Endothelial cell of umbilical vein (primary cell): ENCODE results near the gene DUSP11. TPM values are rescaled to one million over a fixed set of nuclear protein-coding genes. Genes with fewer than 3 reads are reported as not detected.

Source experiments
- Bru-seq: library from RNA; stranded (reverse); fragments of 400-500 nt; gene quantifications from one replicate; lab custom pipeline; 2021; lab: Mats Ljungman, UMichigan
- BruChase-seq, 2 experiments: library from RNA; stranded (reverse); fragments of 400-500 nt; gene quantifications; one replicate each; lab custom pipeline; 2021; lab: Mats Ljungman, UMichigan
- BruUV-seq: library from RNA; stranded (reverse); fragments of 400-500 nt; replicated peaks from 2 replicates; lab custom pipeline; 2021; lab: Mats Ljungman, UMichigan
- CTCF ChIA-PET: fragments of 300-600, 350-600 bp; sonication (Branson Sonifier 250); formaldehyde crosslinking; loops from one replicate; lab custom pipeline; 2021; ENCODE audit warnings: antibody characterized with exemption, inconsistent platforms; lab: Charles Lee
- POLR2A ChIA-PET: fragments of 300-600, 350-600 bp; sonication (Branson Sonifier 250); formaldehyde crosslinking; loops from one replicate; lab custom pipeline; 2021; ENCODE audit warnings: antibody characterized with exemption, inconsistent platforms; lab: Charles Lee
- DNase-seq: peaks from one replicate; pipeline ENCODE4 v3.0.0-alpha.2; 2011; ENCODE audit warnings: low read depth, low spot score
- FAIRE-seq: peaks from 2 replicates; lab custom pipeline; 2011; peaks lifted over from hg19 to GRCh38; lab: Jason Lieb, UNC
- H2AFZ ChIP-seq: 2 replicates; pipeline ENCODE4 v1.6.0; 2012; ENCODE audit warnings: low read depth, low read length, control low read depth, inconsistent platforms
- H3K27ac ChIP-seq: 2 replicates; pipeline ENCODE4 v1.5.1; 2011; ENCODE audit warnings: low read depth, mild to moderate bottlenecking, control low read depth, low read length, moderate library complexity; ENCODE audit not compliant: insufficient read depth
- H3K27me3 ChIP-seq, 2 experiments: 2 replicates each; pipeline versions ENCODE4 v1.6.0 to v1.6.1; 2011; ENCODE audit warnings: low read length in 2 of 2, mixed read lengths in 1 of 2; ENCODE audit not compliant: control insufficient read depth in 2 of 2, insufficient read depth in 2 of 2
- H3K36me3 ChIP-seq, 2 experiments: 2 replicates in 1 of 2; 3 replicates in 1 of 2; pipeline ENCODE4 v1.5.1; 2011; ENCODE audit warnings: low read length in 2 of 2, mild to moderate bottlenecking in 1 of 2, moderate library complexity in 1 of 2; ENCODE audit not compliant: control insufficient read depth in 2 of 2, insufficient read depth in 2 of 2; ENCODE audit errors: extremely low read depth in 1 of 2
- H3K4me1 ChIP-seq: 3 replicates; pipeline ENCODE4 v1.5.1; 2011; ENCODE audit warnings: mild to moderate bottlenecking, low read length; ENCODE audit not compliant: control insufficient read depth, insufficient read depth; ENCODE audit errors: extremely low read depth
- H3K4me2 ChIP-seq: 2 replicates; pipeline ENCODE4 v1.6.1; 2011; ENCODE audit warnings: low read length, control low read depth, mixed read lengths; ENCODE audit not compliant: insufficient read depth
- H3K4me3 ChIP-seq, 3 experiments: fragments of 200-600 bp in 1 of 3; sonication (generic), shearing (Covaris generic) in 1 of 3; replicated peaks in 1 of 3; 2 replicates each; pipeline ENCODE4 v1.5.1; 2011 to 2016; ENCODE audit warnings: control low read depth in 3 of 3, low read length in 3 of 3, mild to moderate bottlenecking in 2 of 3, inconsistent platforms in 1 of 3, low read depth in 1 of 3, moderate library complexity in 1 of 3; ENCODE audit not compliant: insufficient read depth in 1 of 3
- H3K79me2 ChIP-seq: 2 replicates; pipeline ENCODE4 v1.6.0; 2012; ENCODE audit warnings: low read length, inconsistent platforms; ENCODE audit not compliant: control insufficient read depth, insufficient read depth
- H3K9ac ChIP-seq: replicated peaks from 2 replicates; pipeline ENCODE3; 2011; ENCODE audit warnings: low read length, control low read depth; ENCODE audit not compliant: insufficient read depth; ENCODE audit errors: extremely low read depth
- H3K9me1 ChIP-seq: replicated peaks from 3 replicates; pipeline ENCODE4 v1.6.0; 2011; ENCODE audit warnings: mild to moderate bottlenecking, low read length; ENCODE audit not compliant: control insufficient read depth, insufficient read depth; ENCODE audit errors: extremely low read depth
- H3K9me3 ChIP-seq: replicated peaks from 2 replicates; pipeline ENCODE4 v1.5.1; 2012; ENCODE audit warnings: low read length, inconsistent platforms; ENCODE audit not compliant: control insufficient read depth, insufficient read depth
- H4K20me1 ChIP-seq: replicated peaks from 2 replicates; pipeline ENCODE3; 2011; ENCODE audit warnings: mild to moderate bottlenecking, low read length; ENCODE audit not compliant: control insufficient read depth, insufficient read depth; ENCODE audit errors: extremely low read depth
- CTCF ChIP-seq, 2 donors: IDR thresholded peaks; 1 replicate in 1 of 2; 2 replicates in 1 of 2; pipeline ENCODE4 v1.5.1; 2011; ENCODE audit warnings: low read length in 2 of 2, mild to moderate bottlenecking in 2 of 2, moderate library complexity in 2 of 2, control low read depth in 1 of 2, inconsistent platforms in 1 of 2, low read depth in 1 of 2; ENCODE audit not compliant: insufficient read depth in 1 of 2; ENCODE audit errors: extremely low read depth in 1 of 2
- EZH2 ChIP-seq: IDR thresholded peaks from 2 replicates; pipeline ENCODE4 v1.6.1; 2012; ENCODE audit warnings: borderline replicate concordance, low read depth, mild to moderate bottlenecking, moderate library complexity, low read length, inconsistent platforms; ENCODE audit not compliant: severe bottlenecking
- FOS ChIP-seq: IDR thresholded peaks from 2 replicates; pipeline ENCODE4 v1.6.1; 2011; ENCODE audit warnings: mild to moderate bottlenecking, low read length, moderate library complexity, borderline replicate concordance; ENCODE audit not compliant: insufficient read depth
- MAX ChIP-seq: IDR thresholded peaks from 2 replicates; pipeline ENCODE4 v1.6.1; 2011; ENCODE audit not compliant: insufficient read depth, insufficient read length
- MYC ChIP-seq: IDR thresholded peaks from one replicate; pipeline ENCODE4 v1.6.1; 2011; ENCODE audit warnings: mild to moderate bottlenecking, low read depth, low read length
- POLR2A ChIP-seq: IDR thresholded peaks from 2 replicates; pipeline ENCODE4 v1.6.1; 2012; ENCODE audit warnings: low read depth, mild to moderate bottlenecking, control low read depth, low read length
- POLR2AphosphoS5 ChIP-seq: IDR thresholded peaks from 2 replicates; pipeline ENCODE4 v1.6.1; 2012; ENCODE audit warnings: low read depth, mild to moderate bottlenecking, control low read depth, low read length, moderate library complexity; ENCODE audit not compliant: insufficient read depth
- dilution Hi-C: fragments of 300-500 bp; cut with MboI; formaldehyde crosslinking; loops from one replicate; pipeline ENCODE4 v1.15.0; 2019; ENCODE audit warnings: low sequenced_read_pairs; ENCODE audit not compliant: extremely low pct_ligation_motif_present
- intact Hi-C: fragments of 100-400 bp; cut with micrococcal nuclease; formaldehyde crosslinking; loops from one replicate; pipeline ENCODE4 v1.10.0; 2022
- long read RNA-seq: library from polyadenylated mRNA; stranded (forward); transcript quantifications from one replicate; pipeline ENCODE4 v2.0.0, GENCODE V29; 2021
- polyA minus RNA-seq, 3 experiments: library from RNA; depleted of rRNA, polyadenylated mRNA; stranded (reverse); fragments of >200 nt; gene quantifications; 1 replicate in 1 of 3; 2 replicates in 2 of 3; pipeline ENCODE4 v1.2.3, GENCODE V29; 2011
- polyA plus RNA-seq, 4 experiments: library from polyadenylated mRNA; depleted of rRNA in 3 of 4; stranded (reverse) in 3 of 4; unstranded in 1 of 4; fragments of >200 nt; gene quantifications; 2 replicates each; pipeline versions ENCODE4 v1.2.1 to v1.2.3, GENCODE V29; 2011 to 2012; ENCODE audit warnings: missing spikeins in 1 of 4
- total RNA-seq: library from RNA; stranded (reverse); gene quantifications from 2 replicates; pipeline ENCODE4 v1.2.3, GENCODE V29; 2021

The DUSP11 gene
- 25.3 and 27.0 TPM in 2 replicates for total RNA-seq
- polyA plus RNA-seq, result 18.4 and 18.6 TPM in 2 replicates
- polyA plus RNA-seq (2011; cell fraction: cytosol; rRNA removed), result 27.1 and 29.7 TPM in 2 replicates
- 17.3 and 19.4 TPM in 2 replicates for polyA plus RNA-seq (2011; cell fraction: nucleus; rRNA removed)
- 23.9 and 28.3 TPM in 2 replicates for polyA plus RNA-seq (2012)
- polyA minus RNA-seq, result 9.4 and 11.7 TPM in 2 replicates
- 9.5 TPM for polyA minus RNA-seq (2011; cell fraction: cytosol; rRNA and poly(A)+ RNA removed)
- 24.3 and 26.5 TPM in 2 replicates for polyA minus RNA-seq (2011; cell fraction: nucleus; rRNA and poly(A)+ RNA removed)
- percentile 85 among the genes with signal in this experiment for Bru-seq, nascent RNA
- BruChase-seq, experiment 1, labeled RNA remaining after a 6-hour chase, result percentile 83 among the genes with signal in this experiment
- percentile 89 among the genes with signal in this experiment for BruChase-seq, experiment 2, labeled RNA remaining after a 2-hour chase
- long read RNA-seq, transcript DUSP11-201 (9 exons, 1,653 nt), result major isoform, 63 of 73 reads
- long read RNA-seq, partial matches to known transcripts, result 4 of 73 reads
- long read RNA-seq, other reads (novel, unspliced or antisense), result 5 of 73 reads

GRCh38 chr2:73779467-73780236 lies at the start of gene DUSP11:
DUSP11 (minus strand) TSS chr2:73780103; CDS start chr2:73779974, 129 bp downstream.
- ChIA-PET CTCF (interaction anchor here (1.0 to 1.1 kb wide), 3 partner anchors 43 to 372 kb away, joined by 3 to 8 read pairs (median 4); partner anchors contain the start of gene TPRKB), POLR2A (no interaction called here)
- Histone ChIP-seq H3K27ac (peak within 1 kb of the TSS; percentile 36), H3K9me3 (no peaks in the 10 kb centered on the region), H3K4me3 (peak within 1 kb of the TSS; percentile 66 to 92 (median 68)), H3K36me3 (peaks cover 2 to 3% of the 10 kb centered on the region in 2 experiments), H3K9ac (peak within 1 kb of the TSS; percentile 69), H3K27me3 (no peaks in the 10 kb centered on the region), H3K4me2 (peak within 1 kb of the TSS; percentile 98), H3K4me1 (peaks cover 9% of the 10 kb centered on the region), H4K20me1 (no peaks in the 10 kb centered on the region), H3K9me1 (no peaks in the 10 kb centered on the region), H2AFZ (peak within 1 kb of the TSS; percentile 65), H3K79me2 (peaks cover 21% of the 10 kb centered on the region)
- peak; percentile 99 for FAIRE-seq
- TF ChIP-seq POLR2AphosphoS5, result peak; percentile 82
- TF ChIP-seq MAX, result peak; percentile 44
- peak; percentile 92 for TF ChIP-seq POLR2A
- no peak for TF ChIP-seq FOS
- TF ChIP-seq MYC, result peak; percentile 56
- TF ChIP-seq EZH2, result no peak
- peak; percentile 92 to 95 for TF ChIP-seq CTCF (IDR thresholded peaks at IDR 0.05; ENCODE audit: extremely low read depth in 1 of 2, insufficient read depth in 1 of 2, low read depth in 1 of 2, low read length in 2 of 2)
- dilution Hi-C loops, result no loop called here
- intact Hi-C loops, result loop anchor here (1.0 to 10.0 kb wide), 3 partner anchors 33 to 95 kb away; partner anchors contain the start of gene TPRKB
- DNase-seq, result peak; percentile 97
- TSS peak; percentile 58 for BruUV-seq
